ENCODE measurements around the gene CALM1.

CALM1 gene

GRCh38 chr14:90421001-90421631, 24.3 kb downstream of the CALM1 start (continued):
- TF ChIP-seq FEZF1 (tag by site-specific recombination; IDR thresholded peaks at IDR 0.05) (no peak), ZNF202 (tag by site-specific recombination; IDR thresholded peaks at IDR 0.05; ENCODE audit: borderline replicate concordance) (no peak), ZNF175 (tag by site-specific recombination; IDR thresholded peaks at IDR 0.05) (no peak)

DNA sequence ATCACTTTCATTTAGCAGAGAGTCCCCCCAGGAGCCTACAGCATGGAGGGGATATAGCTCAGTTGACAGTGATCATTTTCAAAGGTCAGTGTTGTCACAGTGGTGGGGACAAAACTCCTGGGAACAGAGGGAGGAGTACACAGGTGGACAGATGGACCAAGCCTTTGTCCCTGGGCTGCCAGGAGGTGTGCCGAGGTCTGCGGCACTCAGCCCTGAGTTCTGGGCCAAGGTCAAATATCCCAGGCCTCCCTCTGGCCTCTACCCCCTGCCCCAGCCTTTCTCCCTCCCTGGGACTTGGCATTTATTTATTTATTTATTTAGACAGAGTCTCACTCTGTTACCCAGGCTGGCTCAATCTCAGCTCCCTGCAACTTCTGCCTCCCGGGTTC, 24.8 kb downstream of the CALM1 start:
- ChIA-PET CTCF (no interaction called here), POLR2A (no interaction called here)
- Histone ChIP-seq H3K36me3 (ENCODE audit: control insufficient read depth in 2 of 2, insufficient read depth in 1 of 2, low read length in 2 of 2) (no peaks in the 10 kb centered on the region), H3K27ac (ENCODE audit: extremely low read depth, low read depth, low read length) (no peak overlapping the region), H3K4me3 (ENCODE audit: low read depth, low read length) (no peak overlapping the region), H3K9me3 (ENCODE audit: control insufficient read depth, insufficient read depth, low read depth, low read length) (no peaks in the 10 kb centered on the region; the same call in 1 of the 2 replicates), H3K4me1 (ENCODE audit: control insufficient read depth, insufficient read depth, low read length) (peaks cover 6% of the 10 kb centered on the region)
- no peak for TF ChIP-seq GLIS2 (tag by site-specific recombination; IDR thresholded peaks at IDR 0.05)
- no peak for TF ChIP-seq ATF2 (tag by site-specific recombination; IDR thresholded peaks at IDR 0.05; ENCODE audit: low read depth)
- no peak for TF ChIP-seq ZNF514 (tag by site-specific recombination; IDR thresholded peaks at IDR 0.05)

GRCh38 chr14:90423166-90423565, 26.3 kb downstream of the CALM1 start:
- H3K36me3 ChIP-seq (ENCODE audit: control insufficient read depth in 2 of 2, insufficient read depth in 1 of 2, low read length in 2 of 2), result no peaks in the 10 kb centered on the region
- TF ChIP-seq SCRT1 (tag by site-specific recombination; IDR thresholded peaks at IDR 0.05; ENCODE audit: borderline replicate concordance) (no peak), ZNF221 (tag by site-specific recombination; IDR thresholded peaks at IDR 0.05; ENCODE audit: borderline replicate concordance) (no peak), ZNF148 (tag by site-specific recombination; IDR thresholded peaks at IDR 0.05; ENCODE audit: borderline replicate concordance) (no peak), ZNF2 (tag by site-specific recombination; IDR thresholded peaks at IDR 0.05) (no peak), ZNF138 (tag by site-specific recombination; IDR thresholded peaks at IDR 0.05; ENCODE audit: borderline replicate concordance) (no peak), MEIS1 (CRISPR knock-in tag; IDR thresholded peaks at IDR 0.05; ENCODE audit: borderline replicate concordance) (no peak), ZNF311 (tag by site-specific recombination; IDR thresholded peaks at IDR 0.05; ENCODE audit: borderline replicate concordance) (no peak)
- TF ChIP-seq, protein P1, sequence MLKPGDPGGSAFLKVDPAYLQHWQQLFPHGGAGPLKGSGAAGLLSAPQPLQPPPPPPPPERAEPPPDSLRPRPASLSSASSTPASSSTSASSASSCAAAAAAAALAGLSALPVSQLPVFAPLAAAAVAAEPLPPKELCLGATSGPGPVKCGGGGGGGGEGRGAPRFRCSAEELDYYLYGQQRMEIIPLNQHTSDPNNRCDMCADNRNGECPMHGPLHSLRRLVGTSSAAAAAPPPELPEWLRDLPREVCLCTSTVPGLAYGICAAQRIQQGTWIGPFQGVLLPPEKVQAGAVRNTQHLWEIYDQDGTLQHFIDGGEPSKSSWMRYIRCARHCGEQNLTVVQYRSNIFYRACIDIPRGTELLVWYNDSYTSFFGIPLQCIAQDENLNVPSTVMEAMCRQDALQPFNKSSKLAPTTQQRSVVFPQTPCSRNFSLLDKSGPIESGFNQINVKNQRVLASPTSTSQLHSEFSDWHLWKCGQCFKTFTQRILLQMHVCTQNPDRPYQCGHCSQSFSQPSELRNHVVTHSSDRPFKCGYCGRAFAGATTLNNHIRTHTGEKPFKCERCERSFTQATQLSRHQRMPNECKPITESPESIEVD (tag by site-specific recombination; IDR thresholded peaks at IDR 0.05), result no peak
- TF ChIP-seq, protein P2, sequence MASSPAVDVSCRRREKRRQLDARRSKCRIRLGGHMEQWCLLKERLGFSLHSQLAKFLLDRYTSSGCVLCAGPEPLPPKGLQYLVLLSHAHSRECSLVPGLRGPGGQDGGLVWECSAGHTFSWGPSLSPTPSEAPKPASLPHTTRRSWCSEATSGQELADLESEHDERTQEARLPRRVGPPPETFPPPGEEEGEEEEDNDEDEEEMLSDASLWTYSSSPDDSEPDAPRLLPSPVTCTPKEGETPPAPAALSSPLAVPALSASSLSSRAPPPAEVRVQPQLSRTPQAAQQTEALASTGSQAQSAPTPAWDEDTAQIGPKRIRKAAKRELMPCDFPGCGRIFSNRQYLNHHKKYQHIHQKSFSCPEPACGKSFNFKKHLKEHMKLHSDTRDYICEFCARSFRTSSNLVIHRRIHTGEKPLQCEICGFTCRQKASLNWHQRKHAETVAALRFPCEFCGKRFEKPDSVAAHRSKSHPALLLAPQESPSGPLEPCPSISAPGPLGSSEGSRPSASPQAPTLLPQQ (tag by site-specific recombination; IDR thresholded peaks at IDR 0.05), result no peak
- no peaks in the 10 kb centered on the region for H3K9me3 ChIP-seq (ENCODE audit: control insufficient read depth, insufficient read depth, low read depth, low read length)
- ChIA-PET CTCF (interaction anchor here (0.7 kb wide), 1 partner anchor 362 kb away, joined by 6 read pairs; no protein-coding TSS in a partner anchor), POLR2A (interaction anchor here (0.7 kb wide), 1 partner anchor 10 kb away, joined by 3 read pairs; no protein-coding TSS in a partner anchor)
- no peak overlapping the region for H3K27ac ChIP-seq (ENCODE audit: extremely low read depth, low read depth, low read length)
- H3K4me3 ChIP-seq (ENCODE audit: low read depth, low read length), result no peak overlapping the region
- peaks cover 2% of the 10 kb centered on the region; the same call in 1 of the 2 replicates for H3K4me1 ChIP-seq (ENCODE audit: control insufficient read depth, insufficient read depth, low read length)

Data from HEK293 (cell line).